GM19467 (cell line): ENCODE data around the gene KNDC1.

Experiments used
- ATAC-seq: cut with Tn5 transposase; IDR thresholded peaks from one replicate; pipeline ENCODE4 v1.9.1; 2021; ENCODE audit warnings: mild to moderate bottlenecking, moderate library complexity; ENCODE audit not compliant: unreplicated experiment

KNDC1 gene

DNA sequence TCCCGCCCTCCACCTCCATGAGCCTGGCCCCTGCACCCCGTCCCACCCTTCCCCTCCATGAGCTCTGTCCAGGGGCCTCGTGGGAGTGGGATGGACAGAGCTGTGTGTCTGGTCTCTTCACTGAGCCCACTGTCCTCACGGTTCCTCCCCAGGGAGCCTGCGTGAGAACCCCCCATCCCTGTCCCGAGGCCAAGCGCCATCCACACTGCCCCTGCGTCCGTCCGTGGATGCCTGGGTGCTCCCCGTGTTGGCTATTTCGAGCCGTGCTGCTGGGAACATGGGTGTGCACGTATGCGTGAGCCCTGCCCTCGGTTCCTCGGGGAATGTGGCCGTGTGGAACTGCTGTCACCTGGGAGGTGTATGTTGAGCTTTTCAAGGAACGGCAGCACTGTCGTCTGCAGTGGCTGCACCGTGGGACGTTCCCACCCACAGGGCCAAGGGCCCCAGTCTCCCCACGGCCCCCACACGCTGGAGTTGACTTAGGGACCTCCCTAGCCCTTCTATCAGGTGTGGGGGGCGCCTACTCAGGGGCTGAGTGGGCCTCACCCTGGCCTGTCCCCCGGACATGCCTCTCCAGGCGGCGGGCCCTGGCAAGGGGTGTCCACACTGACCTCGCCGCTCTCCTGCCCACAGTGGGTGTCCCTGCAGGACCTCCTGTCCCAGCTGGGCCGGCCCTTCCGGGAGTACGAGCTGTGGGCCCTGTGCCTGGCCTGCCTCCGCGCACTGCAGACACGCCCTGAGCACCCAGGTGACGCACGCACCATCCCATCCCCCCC is 28.1 kb downstream of the KNDC1 start:
- no peak for ATAC-seq

DNA sequence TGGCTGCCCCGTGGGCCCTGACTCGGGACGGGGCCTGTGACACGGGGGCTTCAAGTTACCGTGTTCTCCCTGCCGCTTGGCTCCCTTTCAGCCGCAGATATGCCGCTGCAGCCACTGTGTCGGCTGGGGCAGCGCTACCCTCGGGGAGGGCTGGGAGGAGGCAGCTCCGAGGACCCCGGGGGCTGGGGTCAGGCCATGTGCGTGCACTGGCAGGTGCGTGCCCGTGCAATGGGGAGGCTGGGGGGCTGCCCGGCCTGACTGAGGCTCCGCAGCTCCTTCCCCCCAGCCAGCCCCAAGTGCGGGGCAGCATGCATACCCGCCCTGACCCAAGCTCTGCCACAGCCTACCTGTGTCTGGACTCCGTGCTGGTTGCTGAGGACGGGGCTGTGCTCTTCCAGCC is 29.2 kb downstream of the KNDC1 start:
- no peak for ATAC-seq

DNA sequence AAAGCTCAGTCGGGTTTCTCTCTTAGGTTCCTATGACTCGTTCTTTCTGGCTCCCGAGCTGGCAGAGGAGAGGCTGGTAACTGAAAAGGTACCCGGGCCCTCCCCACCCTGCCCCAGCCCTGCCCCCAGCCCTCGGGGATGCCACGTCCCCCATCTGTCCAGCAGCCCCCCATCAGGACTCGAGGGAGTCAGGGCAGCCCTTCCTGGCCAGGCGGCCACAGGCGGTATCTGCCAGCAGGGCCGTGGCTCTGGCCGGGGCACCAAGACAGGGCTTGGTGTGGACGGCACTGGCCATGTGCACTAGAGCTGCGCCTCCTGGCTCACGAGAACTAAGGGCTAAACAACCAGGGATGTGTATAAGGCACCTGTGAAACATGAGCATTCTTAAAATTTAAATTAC is 29.7 kb downstream of the KNDC1 start:
- ATAC-seq, result no peak

DNA sequence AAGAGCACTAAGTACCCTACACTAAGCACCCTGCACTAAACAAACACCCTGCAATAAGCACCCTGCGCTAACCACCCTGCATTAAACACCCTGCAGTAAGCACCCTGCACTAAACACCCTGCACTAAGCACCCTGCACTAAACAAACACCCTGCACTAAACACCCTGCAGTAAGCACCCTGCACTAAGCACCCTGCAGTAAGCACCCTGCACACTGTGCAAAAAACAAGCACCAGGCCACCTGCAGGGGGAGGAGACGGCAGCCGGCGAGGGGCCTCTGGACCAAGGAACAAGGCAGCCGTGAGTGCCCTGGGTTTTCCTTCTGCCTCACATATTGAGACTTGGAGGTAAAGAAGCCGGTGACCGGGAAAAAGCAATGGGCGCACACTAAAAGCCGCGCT is 30.2 kb downstream of the KNDC1 start:
- ATAC-seq, result no peak

DNA sequence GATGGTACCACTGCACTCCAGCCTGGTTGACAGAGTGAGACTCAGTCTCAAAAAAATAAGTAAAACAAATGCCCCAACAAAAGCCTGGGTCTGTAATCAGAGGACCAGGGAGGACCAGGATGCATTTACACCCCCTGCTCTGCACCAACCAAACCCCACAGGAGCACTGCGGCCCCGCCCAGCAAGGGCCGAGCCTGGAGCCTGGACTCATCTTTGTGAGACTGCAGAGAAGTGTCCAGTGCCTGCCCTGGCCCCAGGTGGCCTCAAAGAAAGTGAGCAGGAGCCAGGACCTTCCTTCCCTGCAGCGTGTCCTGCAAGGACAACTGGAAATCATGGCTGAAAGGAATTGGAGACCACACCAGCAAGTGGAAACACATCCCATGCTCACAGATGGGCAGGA is 31.6 kb downstream of the KNDC1 start:
- ATAC-seq, result no peak

DNA sequence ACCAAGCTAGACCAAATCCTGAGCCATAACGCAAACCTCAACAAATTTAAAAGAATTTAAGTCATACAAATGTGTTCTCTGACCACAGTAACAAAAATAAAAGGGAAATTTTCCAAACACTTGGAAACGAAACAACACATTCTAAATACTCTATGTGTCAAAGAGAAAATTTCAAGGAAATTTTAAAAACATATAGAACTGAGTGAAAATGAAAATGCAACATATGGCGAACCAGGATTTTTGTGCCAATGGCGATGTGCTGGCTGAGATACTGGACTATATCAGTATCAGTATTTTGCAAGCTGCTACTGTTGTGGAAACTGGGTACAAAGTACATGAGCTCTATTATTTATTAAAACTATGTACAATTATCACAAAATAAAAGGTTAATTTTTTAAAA is 34.1 kb downstream of the KNDC1 start:
- no peak for ATAC-seq

DNA sequence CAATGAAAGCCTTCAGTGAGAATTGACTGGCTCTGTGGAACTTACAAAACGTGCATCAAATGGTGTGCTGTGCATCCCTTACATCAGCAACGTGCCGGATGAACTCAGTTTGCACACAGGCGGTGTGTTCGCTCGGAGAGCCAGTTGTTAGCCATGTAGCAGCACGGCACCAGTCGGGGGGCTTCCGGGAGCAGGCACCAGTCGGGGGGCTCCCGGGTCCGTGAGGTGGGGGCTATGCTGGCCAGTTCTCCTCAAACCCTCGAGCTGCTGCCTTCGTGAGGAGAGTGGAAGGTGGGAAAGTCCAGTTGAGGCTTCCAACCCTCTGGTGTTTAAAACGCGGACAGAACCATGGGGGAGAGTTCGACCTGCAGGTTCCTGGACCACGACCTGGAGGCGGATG is 35.1 kb downstream of the KNDC1 start:
- no peak for ATAC-seq

DNA sequence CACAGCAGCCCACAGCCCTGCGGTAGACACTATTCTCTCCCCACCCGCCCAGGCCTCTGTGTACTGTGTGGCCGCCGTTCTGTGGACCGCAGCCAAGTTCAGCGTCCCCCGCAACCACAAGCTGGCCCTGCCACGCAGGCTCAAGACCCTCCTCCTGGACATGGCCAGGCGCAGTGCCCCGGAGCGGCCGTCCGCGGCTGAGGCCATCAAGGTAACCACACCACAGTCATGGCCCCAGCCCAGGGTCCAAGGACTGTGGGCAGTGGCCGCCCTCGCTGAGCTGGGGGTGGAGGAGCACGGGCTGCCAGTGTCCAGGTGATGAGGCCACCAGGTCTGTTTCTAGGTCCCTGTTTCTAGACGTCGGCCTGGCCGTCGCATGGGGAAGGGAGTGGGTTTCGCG is 35.6 kb downstream of the KNDC1 start:
- no peak for ATAC-seq

DNA sequence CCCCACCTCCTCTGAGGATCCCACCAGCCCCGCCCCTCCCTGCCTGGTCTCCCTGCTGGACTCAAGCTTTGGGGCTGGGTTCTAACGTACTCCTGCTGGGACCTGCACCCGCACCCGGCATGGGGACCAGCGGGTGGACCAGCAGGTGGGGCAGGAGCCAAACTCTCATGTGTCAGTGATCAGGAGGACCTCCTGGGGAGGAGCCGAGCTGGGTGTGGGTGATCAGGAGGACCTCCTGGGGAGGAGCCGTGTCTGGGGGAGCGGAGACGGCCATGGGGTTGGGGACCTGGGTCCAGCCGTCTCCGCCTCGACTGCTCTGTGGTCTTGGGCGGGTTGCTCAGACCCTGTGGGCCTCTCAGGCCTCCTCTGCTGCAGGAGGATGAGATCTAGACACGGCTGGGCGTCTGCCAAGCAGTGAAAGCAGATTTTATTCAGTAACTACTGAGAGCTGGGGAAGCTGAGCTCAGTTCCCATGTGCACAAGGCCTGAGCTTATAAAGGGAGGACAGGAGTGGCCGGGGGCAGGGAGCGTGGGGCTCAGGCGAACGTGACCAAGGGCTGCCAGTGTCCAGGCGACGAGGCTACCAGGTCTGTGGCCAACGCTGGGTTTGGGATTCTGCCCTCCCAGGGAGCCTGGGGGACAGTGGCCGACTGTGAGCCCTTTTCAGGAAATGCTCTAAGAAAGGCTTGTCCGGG is 36.3 kb downstream of the KNDC1 start:
- ATAC-seq, result no peak

DNA sequence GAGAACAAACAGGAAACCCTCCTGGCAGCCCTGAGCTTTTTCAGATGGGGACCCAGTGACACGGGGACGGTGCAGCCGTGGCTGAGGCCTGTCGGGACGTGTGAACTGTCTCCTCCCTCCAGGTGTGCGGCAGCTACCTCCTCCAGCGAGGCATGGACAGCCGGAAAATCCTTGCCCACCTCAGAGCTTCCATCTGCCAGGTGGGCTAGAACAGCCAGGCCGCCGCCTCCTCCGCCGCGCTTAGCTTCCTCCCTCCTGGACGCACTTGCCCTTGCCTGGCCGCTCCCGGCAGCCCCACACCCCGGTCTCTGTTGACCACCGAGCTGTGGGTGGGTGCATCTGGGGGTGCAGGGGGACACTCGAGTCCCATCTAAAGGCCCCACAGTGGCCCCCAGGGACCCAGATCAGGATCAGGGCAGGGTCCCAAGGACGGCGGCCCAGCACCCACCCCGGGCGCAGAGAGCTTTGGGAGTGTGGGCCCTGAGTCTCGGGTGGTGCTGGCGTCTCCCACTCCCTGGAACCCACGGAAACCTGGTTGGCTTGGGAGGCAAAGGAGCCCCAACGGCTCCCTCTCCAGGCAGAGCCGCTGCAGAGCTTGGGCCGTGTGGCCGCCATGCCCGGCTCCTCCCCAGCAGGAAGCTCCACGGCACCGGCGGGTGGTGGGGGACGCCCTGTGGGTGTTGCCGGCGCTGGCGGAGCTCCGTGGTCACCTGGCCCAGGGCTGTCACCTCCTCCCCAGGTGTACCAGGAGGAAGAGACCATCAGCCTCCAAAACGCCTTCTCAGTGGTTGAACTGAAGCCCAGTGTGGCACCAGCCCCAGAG is 37.1 kb downstream of the KNDC1 start:
- no peak for ATAC-seq

DNA sequence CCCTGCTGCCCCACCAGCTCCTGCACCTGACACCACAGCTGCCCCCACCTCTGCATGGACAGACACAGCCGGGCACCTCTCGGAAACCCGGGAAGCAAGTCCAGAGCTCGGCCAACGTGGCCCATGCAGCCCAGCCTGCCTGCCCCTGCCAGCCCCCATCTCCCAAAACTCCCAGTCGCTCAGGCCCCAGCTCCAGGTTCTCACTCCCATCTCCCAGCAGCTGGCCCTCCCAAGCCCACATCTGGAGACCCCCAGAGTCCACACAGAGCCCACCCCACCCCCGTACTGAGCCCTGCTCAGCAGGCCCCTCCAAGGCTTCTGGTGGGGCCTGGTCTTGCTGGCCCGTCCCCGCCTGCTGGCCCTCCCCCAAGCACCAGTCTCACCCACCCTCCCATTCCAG is 37.8 kb downstream of the KNDC1 start:
- ATAC-seq, result no peak

DNA sequence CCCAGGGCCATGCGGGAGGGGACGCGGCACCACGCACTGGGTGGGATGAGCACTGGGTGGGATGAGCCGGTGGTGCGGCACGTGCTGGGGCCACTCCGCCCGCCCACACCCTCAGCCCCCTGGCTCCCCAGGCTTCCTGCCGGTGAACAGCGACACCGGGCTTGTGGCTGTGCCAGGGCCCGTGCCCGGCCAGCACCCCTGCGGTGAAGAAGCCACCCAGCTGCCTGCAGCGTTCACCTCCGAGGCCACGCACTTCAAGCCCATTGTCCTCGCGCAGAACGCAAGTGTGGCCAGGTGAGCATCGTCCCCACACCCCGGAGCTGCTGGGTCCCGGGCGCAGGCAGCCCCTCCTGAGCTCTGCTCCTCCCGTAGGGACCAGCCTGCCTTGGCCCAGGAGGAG is 38.2 kb downstream of the KNDC1 start:
- no peak for ATAC-seq

DNA sequence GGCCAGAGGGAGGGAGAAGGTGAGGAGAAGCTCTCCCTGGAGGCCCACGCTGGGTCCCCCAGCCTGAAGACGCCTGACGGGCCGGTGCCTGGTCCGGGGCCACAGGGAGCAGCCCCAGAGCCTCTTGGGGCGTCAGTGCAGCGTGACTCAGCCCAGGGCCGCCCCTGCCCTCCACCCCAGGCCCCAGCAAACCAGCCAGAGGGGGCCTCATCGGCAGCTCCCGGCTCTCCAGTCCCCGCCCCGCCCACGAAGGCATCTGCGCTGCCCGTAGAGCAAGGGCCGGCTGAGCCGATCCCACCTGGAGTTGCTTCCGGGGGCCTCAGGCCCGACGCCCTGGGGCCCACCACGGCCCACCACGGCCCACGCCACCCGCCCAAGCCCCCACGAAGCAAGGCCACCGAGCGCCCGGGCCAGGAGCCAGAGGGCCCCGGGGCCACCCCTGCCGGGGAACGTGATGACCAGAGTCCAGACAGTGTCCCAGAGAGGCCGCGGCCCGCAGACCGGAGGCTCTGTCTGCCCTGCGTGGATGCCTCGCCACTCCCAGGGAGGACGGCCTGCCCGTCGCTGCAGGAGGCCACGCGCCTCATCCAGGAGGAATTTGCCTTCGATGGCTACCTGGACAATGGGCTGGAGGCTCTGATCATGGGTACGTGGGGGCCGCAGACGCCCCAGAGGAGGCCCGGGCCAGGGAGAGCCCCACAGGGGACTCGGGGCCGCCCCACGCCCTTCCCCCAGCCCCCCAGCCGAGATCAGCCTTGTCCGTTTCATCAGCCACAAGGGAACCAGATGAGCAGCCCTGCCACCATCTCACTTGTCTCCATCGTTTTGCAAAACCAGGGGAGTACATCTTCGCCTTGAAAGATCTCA is 38.8 kb downstream of the KNDC1 start:
- ATAC-seq, result no peak

DNA sequence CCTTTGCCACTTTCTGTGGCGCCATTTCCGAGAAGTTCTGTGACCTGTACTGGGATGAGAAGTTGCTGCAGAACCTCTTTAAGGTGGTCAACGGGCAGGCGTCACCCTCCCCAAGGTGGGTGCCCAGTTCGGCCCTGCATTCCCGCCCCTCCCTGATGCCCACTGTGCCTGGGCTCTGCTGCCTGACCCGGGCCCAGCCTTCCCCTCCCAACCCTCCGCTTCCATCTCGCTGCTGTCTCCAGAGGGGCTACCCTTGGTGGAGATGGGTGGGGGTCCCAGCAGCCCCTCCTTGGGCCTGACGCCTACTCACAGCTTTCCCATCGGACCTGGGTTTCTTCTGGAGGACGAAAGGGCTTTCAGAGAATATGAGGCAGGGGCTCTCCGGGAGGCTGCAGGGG is 39.5 kb downstream of the KNDC1 start:
- ATAC-seq, result no peak

DNA sequence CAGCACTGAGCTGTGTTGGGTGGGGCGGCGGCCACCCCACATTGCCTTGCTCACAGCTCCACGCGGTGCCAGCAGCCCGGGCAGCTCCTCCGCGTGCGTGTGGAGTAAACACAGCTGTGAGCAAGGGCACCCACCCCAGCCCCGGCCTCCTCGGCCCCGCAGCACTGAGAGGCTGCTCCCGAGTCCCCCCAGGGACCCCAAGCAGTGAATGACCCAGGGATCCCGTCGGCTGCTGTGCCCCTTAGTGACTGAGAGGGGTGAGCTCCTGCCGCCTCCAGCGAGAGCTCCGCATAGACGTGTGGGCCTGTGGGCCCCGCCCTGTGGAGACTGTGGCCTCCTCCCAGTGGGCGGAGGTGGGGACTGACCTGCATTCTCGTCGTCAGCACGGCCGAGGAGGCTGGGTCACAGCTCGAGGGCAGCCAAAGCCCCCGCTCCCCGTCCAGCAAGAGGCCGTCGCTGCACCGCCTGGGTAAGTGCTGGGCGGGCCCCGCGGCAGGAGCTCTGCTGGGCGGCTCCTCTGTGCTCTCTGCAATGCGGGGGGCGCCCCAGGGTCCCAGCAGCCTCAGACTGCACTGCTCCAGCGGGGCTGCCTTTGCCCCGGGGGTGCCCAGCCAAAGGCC is 40.1 kb downstream of the KNDC1 start:
- ATAC-seq, result no peak

DNA sequence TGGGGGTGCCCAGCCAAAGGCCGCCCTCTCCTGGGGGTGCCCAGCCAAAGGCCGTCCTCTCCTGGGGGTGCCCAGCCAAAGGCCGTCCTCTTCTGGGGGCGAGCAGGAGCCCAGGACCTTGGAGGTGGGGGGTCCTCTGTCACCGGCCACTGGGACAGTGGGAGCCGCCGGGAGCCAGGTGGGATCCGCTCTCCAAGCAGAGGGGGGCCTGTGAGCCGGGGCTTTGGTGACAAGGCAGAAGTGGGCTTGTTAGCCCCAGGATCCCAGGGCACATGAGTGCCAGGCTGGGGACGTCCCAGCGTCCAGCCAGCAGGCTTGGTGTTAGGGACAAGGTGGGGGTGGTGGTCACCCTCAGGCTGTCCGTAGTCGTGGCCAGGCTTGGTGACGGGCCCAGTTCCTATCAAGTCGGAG is 40.6 kb downstream of the KNDC1 start:
- no peak for ATAC-seq

DNA sequence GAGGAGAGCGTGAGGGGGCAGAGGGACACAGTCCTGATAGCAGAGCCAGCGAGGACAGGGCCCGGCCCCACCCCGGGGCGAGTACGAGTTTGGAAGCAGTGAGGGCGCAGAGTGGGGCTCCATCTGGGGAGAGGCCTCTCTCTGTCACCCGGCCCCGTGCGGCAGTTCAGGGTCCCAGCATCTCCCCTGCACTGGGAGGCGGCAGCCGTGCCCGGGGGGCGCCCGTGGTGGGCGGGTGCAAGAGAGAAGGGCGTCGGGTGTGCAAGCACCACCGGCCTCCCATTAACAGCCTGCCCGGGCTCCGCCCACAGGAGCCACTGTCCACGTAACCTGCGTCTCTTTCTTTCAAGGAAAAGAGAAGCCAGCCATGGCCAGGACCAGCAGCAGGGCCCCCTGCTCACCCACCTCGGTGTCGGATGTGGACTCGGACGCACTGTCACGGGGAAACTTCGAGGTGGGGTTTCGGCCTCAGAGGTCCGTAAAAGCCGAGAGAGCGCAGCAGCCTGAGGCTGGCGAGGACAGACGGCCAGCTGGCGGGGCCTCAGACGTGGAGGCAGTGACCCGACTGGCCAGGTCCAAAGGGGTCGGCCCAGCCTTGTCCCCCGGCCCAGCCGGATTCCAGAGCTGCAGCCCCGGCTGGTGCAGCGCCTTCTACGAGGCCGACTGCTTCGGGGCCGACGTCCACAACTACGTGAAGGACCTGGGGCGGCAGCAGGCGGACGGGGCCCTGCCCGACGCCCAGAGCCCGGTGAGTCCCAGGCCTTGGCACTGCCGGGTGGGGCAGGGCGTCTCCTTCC is 41.3 kb downstream of the KNDC1 start:
- ATAC-seq, result no peak

DNA sequence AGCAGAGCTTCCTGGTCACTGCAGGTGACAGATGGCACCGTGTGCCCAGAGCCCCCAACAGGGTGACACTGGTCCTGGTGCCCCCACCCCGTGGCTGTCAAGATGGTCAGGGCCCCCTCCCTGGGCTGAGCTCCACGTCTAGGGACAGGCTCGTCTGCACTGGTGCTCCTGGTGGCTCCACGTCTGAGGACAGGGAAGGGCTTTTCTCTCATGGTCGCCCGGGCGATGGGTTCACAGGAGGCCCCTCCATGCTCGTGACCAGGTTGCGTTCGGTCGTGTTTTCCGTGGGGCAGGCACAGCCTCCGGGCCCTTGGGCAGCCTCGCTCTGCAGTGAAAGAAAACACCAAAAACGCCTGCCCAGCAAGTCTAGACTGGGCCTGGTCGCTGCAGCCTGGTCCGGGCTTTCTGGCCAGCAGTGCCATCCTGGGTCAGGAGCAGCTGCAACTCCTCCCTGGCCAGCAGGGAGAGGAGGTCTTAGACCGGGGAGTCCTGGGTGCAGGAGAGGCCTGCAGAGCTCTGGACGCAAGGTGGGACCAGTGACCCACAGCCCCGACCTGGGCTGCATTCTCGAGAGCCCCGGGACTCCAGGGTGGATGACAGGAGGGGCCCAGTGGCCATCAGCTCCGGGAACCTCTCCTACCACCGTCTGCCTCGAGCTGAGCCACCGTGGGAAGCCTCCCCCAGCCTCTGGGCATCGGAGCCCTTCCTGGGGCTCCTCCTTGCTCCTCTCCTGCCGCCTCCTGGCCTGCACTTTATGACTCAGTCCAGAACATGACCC is 42.1 kb downstream of the KNDC1 start:
- ATAC-seq, result no peak
